ENCODE measurements around the gene GPSM3.

DNA sequence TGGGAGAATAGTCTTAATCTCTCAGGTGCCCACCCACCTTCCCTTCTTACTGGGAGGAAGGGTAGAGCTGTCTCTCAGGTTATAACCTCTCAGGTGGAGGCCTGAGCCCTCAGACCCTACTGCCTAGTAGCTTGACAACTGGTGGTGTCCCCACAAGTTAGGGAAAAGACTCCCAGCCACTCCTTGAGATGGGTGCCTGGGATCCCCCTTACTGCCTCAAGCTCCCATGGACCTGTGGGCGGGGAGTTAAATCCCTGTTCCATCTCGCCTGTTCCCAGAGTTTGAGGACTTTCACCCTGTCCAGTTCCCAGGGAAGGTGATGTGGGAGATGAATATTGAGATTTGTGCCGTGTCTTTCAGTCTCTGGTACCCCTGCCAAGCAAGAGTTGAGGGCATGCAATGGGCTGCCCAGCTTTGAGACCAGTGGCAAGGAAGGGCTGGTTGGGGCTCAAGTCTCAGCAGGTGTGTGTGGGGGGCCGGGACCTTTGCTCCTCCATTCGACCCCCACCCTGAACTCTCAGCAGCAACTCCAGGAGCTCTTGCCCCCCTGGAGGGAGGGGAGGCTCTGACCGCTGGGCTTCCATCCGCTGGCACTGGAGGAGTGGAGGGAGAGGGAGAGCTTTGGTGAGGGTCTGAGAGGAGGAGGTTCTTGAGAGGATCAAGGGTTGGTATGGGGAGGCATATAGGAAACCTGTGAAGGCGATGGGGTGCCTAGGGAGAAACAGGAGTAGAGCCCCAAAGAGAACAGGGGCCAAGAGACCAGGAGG lies 1.3 kb downstream of the GPSM3 start:
- TF ChIP-seq EZH2 (IDR thresholded peaks at IDR 0.05) (no peak), EZH2phosphoT487 (IDR thresholded peaks at IDR 0.05) (no peak)
- TF ChIP-seq, protein P1, sequence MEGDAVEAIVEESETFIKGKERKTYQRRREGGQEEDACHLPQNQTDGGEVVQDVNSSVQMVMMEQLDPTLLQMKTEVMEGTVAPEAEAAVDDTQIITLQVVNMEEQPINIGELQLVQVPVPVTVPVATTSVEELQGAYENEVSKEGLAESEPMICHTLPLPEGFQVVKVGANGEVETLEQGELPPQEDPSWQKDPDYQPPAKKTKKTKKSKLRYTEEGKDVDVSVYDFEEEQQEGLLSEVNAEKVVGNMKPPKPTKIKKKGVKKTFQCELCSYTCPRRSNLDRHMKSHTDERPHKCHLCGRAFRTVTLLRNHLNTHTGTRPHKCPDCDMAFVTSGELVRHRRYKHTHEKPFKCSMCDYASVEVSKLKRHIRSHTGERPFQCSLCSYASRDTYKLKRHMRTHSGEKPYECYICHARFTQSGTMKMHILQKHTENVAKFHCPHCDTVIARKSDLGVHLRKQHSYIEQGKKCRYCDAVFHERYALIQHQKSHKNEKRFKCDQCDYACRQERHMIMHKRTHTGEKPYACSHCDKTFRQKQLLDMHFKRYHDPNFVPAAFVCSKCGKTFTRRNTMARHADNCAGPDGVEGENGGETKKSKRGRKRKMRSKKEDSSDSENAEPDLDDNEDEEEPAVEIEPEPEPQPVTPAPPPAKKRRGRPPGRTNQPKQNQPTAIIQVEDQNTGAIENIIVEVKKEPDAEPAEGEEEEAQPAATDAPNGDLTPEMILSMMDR (IDR thresholded peaks at IDR 0.05), result no peak

Measured in neural progenitor cell (in vitro differentiated cells).